Endothelial cell of umbilical vein (primary cell): ENCODE measurements around the gene SLC26A2. TPM values are rescaled to one million over a fixed set of nuclear protein-coding genes. Genes with fewer than 3 reads are reported as not detected.

Experiments
- BruUV-seq: library from RNA; stranded (reverse); fragments of 400-500 nt; replicated peaks from 2 replicates; lab custom pipeline; 2021; lab: Mats Ljungman, UMichigan
- CTCF ChIA-PET: fragments of 300-600, 350-600 bp; sonication (Branson Sonifier 250); formaldehyde crosslinking; loops from one replicate; lab custom pipeline; 2021; ENCODE audit warnings: antibody characterized with exemption, inconsistent platforms; lab: Charles Lee
- POLR2A ChIA-PET: fragments of 300-600, 350-600 bp; sonication (Branson Sonifier 250); formaldehyde crosslinking; loops from one replicate; lab custom pipeline; 2021; ENCODE audit warnings: antibody characterized with exemption, inconsistent platforms; lab: Charles Lee
- DNase-seq: peaks from one replicate; pipeline ENCODE4 v3.0.0-alpha.2; 2011; ENCODE audit warnings: low read depth, low spot score
- FAIRE-seq: peaks from 2 replicates; lab custom pipeline; 2011; peaks lifted over from hg19 to GRCh38; lab: Jason Lieb, UNC
- H2AFZ ChIP-seq: 2 replicates; pipeline ENCODE4 v1.6.0; 2012; ENCODE audit warnings: low read depth, low read length, control low read depth, inconsistent platforms
- H3K27ac ChIP-seq: 2 replicates; pipeline ENCODE4 v1.5.1; 2011; ENCODE audit warnings: low read depth, mild to moderate bottlenecking, control low read depth, low read length, moderate library complexity; ENCODE audit not compliant: insufficient read depth
- H3K27me3 ChIP-seq, 2 experiments: 2 replicates each; pipeline versions ENCODE4 v1.6.0 to v1.6.1; 2011; ENCODE audit warnings: low read length in 2 of 2, mixed read lengths in 1 of 2; ENCODE audit not compliant: control insufficient read depth in 2 of 2, insufficient read depth in 2 of 2
- H3K36me3 ChIP-seq, 2 experiments: 2 replicates in 1 of 2; 3 replicates in 1 of 2; pipeline ENCODE4 v1.5.1; 2011; ENCODE audit warnings: low read length in 2 of 2, mild to moderate bottlenecking in 1 of 2, moderate library complexity in 1 of 2; ENCODE audit not compliant: control insufficient read depth in 2 of 2, insufficient read depth in 2 of 2; ENCODE audit errors: extremely low read depth in 1 of 2
- H3K4me1 ChIP-seq: 3 replicates; pipeline ENCODE4 v1.5.1; 2011; ENCODE audit warnings: mild to moderate bottlenecking, low read length; ENCODE audit not compliant: control insufficient read depth, insufficient read depth; ENCODE audit errors: extremely low read depth
- H3K4me2 ChIP-seq: 2 replicates; pipeline ENCODE4 v1.6.1; 2011; ENCODE audit warnings: low read length, control low read depth, mixed read lengths; ENCODE audit not compliant: insufficient read depth
- H3K4me3 ChIP-seq, 3 experiments: fragments of 200-600 bp in 1 of 3; sonication (generic), shearing (Covaris generic) in 1 of 3; replicated peaks in 1 of 3; 2 replicates each; pipeline ENCODE4 v1.5.1; 2011 to 2016; ENCODE audit warnings: control low read depth in 3 of 3, low read length in 3 of 3, mild to moderate bottlenecking in 2 of 3, inconsistent platforms in 1 of 3, low read depth in 1 of 3, moderate library complexity in 1 of 3; ENCODE audit not compliant: insufficient read depth in 1 of 3
- H3K79me2 ChIP-seq: 2 replicates; pipeline ENCODE4 v1.6.0; 2012; ENCODE audit warnings: low read length, inconsistent platforms; ENCODE audit not compliant: control insufficient read depth, insufficient read depth
- H3K9ac ChIP-seq: replicated peaks from 2 replicates; pipeline ENCODE3; 2011; ENCODE audit warnings: low read length, control low read depth; ENCODE audit not compliant: insufficient read depth; ENCODE audit errors: extremely low read depth
- H3K9me1 ChIP-seq: replicated peaks from 3 replicates; pipeline ENCODE4 v1.6.0; 2011; ENCODE audit warnings: mild to moderate bottlenecking, low read length; ENCODE audit not compliant: control insufficient read depth, insufficient read depth; ENCODE audit errors: extremely low read depth
- H3K9me3 ChIP-seq: replicated peaks from 2 replicates; pipeline ENCODE4 v1.5.1; 2012; ENCODE audit warnings: low read length, inconsistent platforms; ENCODE audit not compliant: control insufficient read depth, insufficient read depth
- H4K20me1 ChIP-seq: replicated peaks from 2 replicates; pipeline ENCODE3; 2011; ENCODE audit warnings: mild to moderate bottlenecking, low read length; ENCODE audit not compliant: control insufficient read depth, insufficient read depth; ENCODE audit errors: extremely low read depth
- CTCF ChIP-seq, 2 donors: IDR thresholded peaks; 1 replicate in 1 of 2; 2 replicates in 1 of 2; pipeline ENCODE4 v1.5.1; 2011; ENCODE audit warnings: low read length in 2 of 2, mild to moderate bottlenecking in 2 of 2, moderate library complexity in 2 of 2, control low read depth in 1 of 2, inconsistent platforms in 1 of 2, low read depth in 1 of 2; ENCODE audit not compliant: insufficient read depth in 1 of 2; ENCODE audit errors: extremely low read depth in 1 of 2
- EZH2 ChIP-seq: IDR thresholded peaks from 2 replicates; pipeline ENCODE4 v1.6.1; 2012; ENCODE audit warnings: borderline replicate concordance, low read depth, mild to moderate bottlenecking, moderate library complexity, low read length, inconsistent platforms; ENCODE audit not compliant: severe bottlenecking
- FOS ChIP-seq: IDR thresholded peaks from 2 replicates; pipeline ENCODE4 v1.6.1; 2011; ENCODE audit warnings: mild to moderate bottlenecking, low read length, moderate library complexity, borderline replicate concordance; ENCODE audit not compliant: insufficient read depth
- GATA2 ChIP-seq: IDR thresholded peaks from 2 replicates; pipeline ENCODE4 v1.7.0; 2011; ENCODE audit warnings: low read depth, mild to moderate bottlenecking, moderate library complexity, mixed read lengths, low read length; ENCODE audit not compliant: insufficient read length, insufficient read depth
- JUN ChIP-seq: IDR thresholded peaks from 2 replicates; pipeline ENCODE4 v1.6.1; 2011; ENCODE audit warnings: borderline replicate concordance, low read depth; ENCODE audit not compliant: insufficient read length, insufficient read depth
- MYC ChIP-seq: IDR thresholded peaks from one replicate; pipeline ENCODE4 v1.6.1; 2011; ENCODE audit warnings: mild to moderate bottlenecking, low read depth, low read length
- POLR2A ChIP-seq: IDR thresholded peaks from 2 replicates; pipeline ENCODE4 v1.6.1; 2012; ENCODE audit warnings: low read depth, mild to moderate bottlenecking, control low read depth, low read length
- POLR2AphosphoS5 ChIP-seq: IDR thresholded peaks from 2 replicates; pipeline ENCODE4 v1.6.1; 2012; ENCODE audit warnings: low read depth, mild to moderate bottlenecking, control low read depth, low read length, moderate library complexity; ENCODE audit not compliant: insufficient read depth
- dilution Hi-C: fragments of 300-500 bp; cut with MboI; formaldehyde crosslinking; loops from one replicate; pipeline ENCODE4 v1.15.0; 2019; ENCODE audit warnings: low sequenced_read_pairs; ENCODE audit not compliant: extremely low pct_ligation_motif_present
- intact Hi-C: fragments of 100-400 bp; cut with micrococcal nuclease; formaldehyde crosslinking; loops from one replicate; pipeline ENCODE4 v1.10.0; 2022
- polyA plus RNA-seq, 4 experiments: library from polyadenylated mRNA; depleted of rRNA in 3 of 4; stranded (reverse) in 3 of 4; unstranded in 1 of 4; fragments of >200 nt; gene quantifications; 2 replicates each; pipeline versions ENCODE4 v1.2.1 to v1.2.3, GENCODE V29; 2011 to 2012; ENCODE audit warnings: missing spikeins in 1 of 4
- total RNA-seq: library from RNA; stranded (reverse); gene quantifications from 2 replicates; pipeline ENCODE4 v1.2.3, GENCODE V29; 2021
- TF ChIP-seq, protein P1 (sequence below): IDR thresholded peaks from 2 replicates; pipeline ENCODE4 v1.6.1; 2011; ENCODE audit not compliant: insufficient read depth, insufficient read length

Gene SLC26A2
- total and polyA plus RNA-seq, 2 donors (not counting 3 experiments of a cell fraction or from before 2014, with no cell fraction given), result 5.9 to 16.8 TPM

DNA sequence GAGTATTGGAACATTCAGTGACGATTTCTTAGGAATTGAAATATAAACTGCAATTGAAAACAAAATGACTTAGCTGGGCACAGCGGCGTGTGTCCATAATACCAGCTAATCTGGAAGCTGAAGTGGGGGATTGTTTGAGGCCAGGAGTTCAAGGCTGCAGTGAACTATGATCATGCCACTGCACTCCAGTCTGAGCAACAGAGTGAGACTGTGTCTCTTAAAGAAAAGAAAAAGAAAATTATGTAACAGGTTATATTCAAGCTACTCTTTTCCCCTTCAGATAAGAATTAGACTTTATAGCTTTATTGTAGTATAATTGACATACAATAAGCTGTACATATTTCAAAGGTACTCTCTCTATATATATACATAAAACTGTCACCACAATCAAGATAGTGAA, 6.4 kb downstream of the SLC26A2 start:
- Histone ChIP-seq H4K20me1 (no peaks in the 10 kb centered on the region), H3K4me3 (no peak overlapping the region), H3K27me3 (no peaks in the 10 kb centered on the region), H2AFZ (no peak overlapping the region), H3K27ac (no peak overlapping the region), H3K4me1 (peaks cover under 1% of the 10 kb centered on the region), H3K9me1 (no peaks in the 10 kb centered on the region), H3K4me2 (no peak overlapping the region), H3K36me3 (no peaks in the 10 kb centered on the region), H3K9me3 (no peaks in the 10 kb centered on the region), H3K9ac (no peak overlapping the region), H3K79me2 (no peaks in the 10 kb centered on the region)
- FAIRE-seq (no peak), DNase-seq (no peak)
- dilution Hi-C loops, result no loop called here
- no peak for TF ChIP-seq FOS
- TF ChIP-seq MYC, result no peak
- TF ChIP-seq CTCF (IDR thresholded peaks at IDR 0.05; ENCODE audit: extremely low read depth in 1 of 2, insufficient read depth in 1 of 2, low read depth in 1 of 2, low read length in 2 of 2), result no peak
- TF ChIP-seq, protein P1, sequence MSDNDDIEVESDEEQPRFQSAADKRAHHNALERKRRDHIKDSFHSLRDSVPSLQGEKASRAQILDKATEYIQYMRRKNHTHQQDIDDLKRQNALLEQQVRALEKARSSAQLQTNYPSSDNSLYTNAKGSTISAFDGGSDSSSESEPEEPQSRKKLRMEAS, result no peak
- TF ChIP-seq GATA2, result no peak
- TF ChIP-seq JUN, result no peak
- TF ChIP-seq POLR2AphosphoS5, result no peak
- no peak for TF ChIP-seq EZH2
- TF ChIP-seq POLR2A, result no peak
- POLR2A ChIA-PET, result no interaction called here
- no TSS peak for BruUV-seq
- intact Hi-C loops, result no loop called here
- CTCF ChIA-PET, result interaction anchor here (1.0 to 13.6 kb wide), 5 partner anchors 9 to 139 kb away, joined by 3 to 421 read pairs (median 149); no protein-coding TSS in a partner anchor
